AG10803 (cell line): Measurements from ENCODE around the gene TXNRD1.

Source experiments
- DNase-seq: peaks from one replicate; pipeline ENCODE4 v3.0.0; 2010; ENCODE audit warnings: low read depth
- H3K4me3 ChIP-seq: 2 replicates; pipeline ENCODE4 v1.5.1; 2011; ENCODE audit warnings: mild to moderate bottlenecking, low read length, control low read depth
- TF ChIP-seq, protein P1 (sequence below): conservative IDR thresholded peaks from 2 replicates; pipeline ENCODE4 v1.5.1; 2011; ENCODE audit warnings: mild to moderate bottlenecking, low read length, control low read depth, inconsistent platforms

Gene TXNRD1

DNA sequence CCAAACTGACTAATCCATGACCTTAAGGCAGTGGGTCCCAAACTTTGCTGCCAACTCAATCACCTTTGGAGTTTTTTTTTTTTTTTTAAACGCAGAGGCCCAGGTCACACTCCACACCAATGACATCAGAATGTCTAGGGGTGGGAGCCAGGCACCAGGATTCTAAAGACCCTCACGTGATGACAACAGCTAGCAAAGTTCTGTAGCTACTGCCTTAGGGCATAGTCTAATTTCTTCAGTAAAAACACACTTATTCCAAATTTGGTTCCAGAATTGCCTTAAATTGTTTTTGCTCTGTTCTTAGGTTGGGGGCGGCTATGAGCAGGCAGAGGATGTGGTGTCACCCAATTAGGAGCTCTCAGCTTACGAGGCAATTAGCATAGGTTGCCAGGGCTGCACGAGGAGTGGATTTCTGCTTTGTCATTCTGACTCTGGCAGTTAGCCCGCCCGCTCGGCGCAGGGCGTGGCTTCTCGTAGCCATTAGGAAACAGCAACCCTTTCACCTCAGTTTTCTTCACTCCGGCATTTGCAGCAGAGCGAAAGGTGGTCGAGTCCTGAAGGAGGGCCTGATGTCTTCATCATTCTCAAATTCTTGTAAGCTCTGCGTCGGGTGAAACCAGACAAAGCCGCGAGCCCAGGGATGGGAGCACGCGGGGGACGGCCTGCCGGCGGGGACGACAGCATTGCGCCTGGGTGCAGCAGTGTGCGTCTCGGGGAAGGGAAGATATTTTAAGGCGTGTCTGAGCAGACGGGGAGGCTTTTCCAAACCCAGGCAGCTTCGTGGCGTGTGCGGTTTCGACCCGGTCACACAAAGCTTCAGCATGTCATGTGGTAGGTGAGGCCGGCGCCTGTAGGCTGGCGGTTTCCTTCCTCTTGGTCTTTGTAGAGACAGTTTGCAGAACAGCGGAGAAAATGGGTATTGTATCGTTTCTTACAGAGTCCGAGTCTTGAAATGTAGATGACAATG is 71.2 kb downstream of the TXNRD1 start:
- DNase-seq, result peak; percentile 98
- H3K4me3 ChIP-seq, result peak overlapping the region; percentile 88
- TF ChIP-seq, protein P1, sequence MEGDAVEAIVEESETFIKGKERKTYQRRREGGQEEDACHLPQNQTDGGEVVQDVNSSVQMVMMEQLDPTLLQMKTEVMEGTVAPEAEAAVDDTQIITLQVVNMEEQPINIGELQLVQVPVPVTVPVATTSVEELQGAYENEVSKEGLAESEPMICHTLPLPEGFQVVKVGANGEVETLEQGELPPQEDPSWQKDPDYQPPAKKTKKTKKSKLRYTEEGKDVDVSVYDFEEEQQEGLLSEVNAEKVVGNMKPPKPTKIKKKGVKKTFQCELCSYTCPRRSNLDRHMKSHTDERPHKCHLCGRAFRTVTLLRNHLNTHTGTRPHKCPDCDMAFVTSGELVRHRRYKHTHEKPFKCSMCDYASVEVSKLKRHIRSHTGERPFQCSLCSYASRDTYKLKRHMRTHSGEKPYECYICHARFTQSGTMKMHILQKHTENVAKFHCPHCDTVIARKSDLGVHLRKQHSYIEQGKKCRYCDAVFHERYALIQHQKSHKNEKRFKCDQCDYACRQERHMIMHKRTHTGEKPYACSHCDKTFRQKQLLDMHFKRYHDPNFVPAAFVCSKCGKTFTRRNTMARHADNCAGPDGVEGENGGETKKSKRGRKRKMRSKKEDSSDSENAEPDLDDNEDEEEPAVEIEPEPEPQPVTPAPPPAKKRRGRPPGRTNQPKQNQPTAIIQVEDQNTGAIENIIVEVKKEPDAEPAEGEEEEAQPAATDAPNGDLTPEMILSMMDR, result 0 out of 2 replicates have a peak, but pooled peaks have one; percentile 4

DNA sequence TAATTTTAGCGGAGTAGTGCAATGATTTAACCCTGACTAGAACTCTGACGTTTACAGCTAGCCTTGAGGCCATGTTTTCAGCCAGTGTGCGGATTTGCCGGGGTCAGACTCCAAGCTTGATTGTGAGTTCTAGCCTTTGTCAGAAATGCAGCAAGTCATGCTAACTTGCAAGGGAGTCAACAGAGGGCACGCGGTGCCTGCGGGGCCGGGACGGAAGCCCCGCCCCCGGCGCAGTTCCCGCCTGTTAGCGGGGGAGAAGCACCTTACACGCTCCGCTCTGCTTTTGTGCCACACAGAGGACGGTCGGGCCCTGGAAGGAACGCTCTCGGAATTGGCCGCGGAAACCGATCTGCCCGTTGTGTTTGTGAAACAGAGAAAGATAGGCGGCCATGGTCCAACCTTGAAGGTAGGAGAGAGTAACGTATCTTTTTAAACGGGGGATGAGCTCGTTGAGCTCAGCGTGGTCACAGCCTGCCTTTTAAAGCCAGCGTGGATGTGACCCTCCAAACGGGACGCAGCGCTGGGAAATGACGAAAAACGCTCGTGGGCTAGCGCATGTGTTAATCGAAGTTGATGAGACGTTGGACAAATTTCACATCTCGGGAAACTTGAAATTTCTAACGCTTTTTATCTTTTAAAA is 73.2 kb downstream of the TXNRD1 start:
- peak overlapping the region; percentile 88 for H3K4me3 ChIP-seq
- TF ChIP-seq, protein P1, result no peak
- DNase-seq, result peak; percentile 78

DNA sequence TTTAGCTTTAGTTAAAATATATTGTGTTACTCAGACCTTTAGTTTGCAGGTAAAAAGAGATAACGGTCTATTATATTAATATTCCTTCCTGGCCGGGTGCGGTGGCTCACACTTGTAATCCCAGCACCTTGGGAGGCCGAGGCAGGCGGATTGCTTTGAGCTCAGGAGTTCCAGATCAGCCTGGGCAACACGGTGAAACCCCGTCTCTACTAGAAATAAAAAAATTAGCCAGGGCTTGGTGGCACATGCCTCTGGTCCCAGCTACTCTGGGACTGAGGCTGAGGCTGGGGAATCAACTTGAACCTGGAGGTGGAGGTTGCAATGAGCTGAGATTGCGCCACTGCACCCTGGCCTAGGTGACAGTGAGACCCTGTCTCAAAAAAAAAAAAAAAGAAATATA is 74.7 kb downstream of the TXNRD1 start:
- no peak for DNase-seq
- H3K4me3 ChIP-seq, result peak overlapping the region; percentile 88
- TF ChIP-seq, protein P1, result no peak

DNA sequence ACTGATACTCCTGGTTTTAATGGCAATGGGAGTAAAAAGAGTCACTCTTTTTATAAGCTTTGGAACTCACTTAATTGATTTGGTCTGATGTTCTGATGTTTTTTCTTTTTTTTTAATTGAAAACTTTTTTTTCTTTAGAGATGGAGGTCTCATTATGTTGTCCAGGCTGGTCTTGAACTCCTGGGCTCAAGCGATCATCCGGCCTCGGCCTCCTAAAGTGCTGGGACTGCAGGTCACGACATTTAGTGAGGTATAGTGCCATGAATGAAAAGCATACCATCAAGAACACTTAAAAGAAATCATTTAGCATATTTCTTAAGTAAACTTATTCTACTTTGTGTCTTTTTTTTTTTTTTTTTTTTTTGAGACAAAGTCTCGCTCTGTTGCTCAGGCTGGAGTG is 75.3 kb downstream of the TXNRD1 start:
- DNase-seq, result no peak
- TF ChIP-seq, protein P1, result no peak
- no peak overlapping the region; the same call in 1 of the 2 replicates for H3K4me3 ChIP-seq

DNA sequence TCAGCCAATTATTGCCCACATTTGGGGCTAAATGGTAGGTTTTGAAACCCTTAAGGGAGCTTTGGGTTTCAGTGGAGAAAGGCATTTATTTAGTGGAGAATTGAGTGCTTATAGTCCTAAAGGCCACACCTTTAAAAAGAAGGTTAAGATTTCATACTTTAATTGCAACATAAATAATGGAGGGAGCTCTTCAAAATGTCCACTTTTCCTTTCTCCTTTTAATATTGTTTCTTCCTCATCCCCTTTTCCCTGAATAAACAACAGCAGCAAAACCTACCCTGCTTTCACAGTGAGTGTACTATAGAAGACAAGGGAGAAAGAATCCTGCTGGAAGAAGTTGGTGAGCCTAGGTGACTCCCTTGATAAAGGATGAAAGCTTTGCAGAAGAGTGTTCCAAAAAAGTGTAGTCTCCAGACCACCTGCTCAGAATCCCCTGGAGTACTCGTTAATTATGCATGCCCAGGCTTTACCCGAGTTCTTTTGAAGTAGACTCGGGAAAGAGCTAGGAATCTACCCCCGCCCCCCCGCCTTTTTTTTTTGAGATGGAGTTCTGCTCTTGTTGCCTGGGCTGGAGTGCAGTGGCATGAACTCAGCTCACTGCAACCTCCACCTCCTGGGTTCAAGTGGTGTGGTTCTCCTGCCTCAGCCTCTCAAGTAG is 76.4 kb downstream of the TXNRD1 start:
- TF ChIP-seq, protein P1, result no peak
- no peak overlapping the region for H3K4me3 ChIP-seq
- DNase-seq, result no peak

DNA sequence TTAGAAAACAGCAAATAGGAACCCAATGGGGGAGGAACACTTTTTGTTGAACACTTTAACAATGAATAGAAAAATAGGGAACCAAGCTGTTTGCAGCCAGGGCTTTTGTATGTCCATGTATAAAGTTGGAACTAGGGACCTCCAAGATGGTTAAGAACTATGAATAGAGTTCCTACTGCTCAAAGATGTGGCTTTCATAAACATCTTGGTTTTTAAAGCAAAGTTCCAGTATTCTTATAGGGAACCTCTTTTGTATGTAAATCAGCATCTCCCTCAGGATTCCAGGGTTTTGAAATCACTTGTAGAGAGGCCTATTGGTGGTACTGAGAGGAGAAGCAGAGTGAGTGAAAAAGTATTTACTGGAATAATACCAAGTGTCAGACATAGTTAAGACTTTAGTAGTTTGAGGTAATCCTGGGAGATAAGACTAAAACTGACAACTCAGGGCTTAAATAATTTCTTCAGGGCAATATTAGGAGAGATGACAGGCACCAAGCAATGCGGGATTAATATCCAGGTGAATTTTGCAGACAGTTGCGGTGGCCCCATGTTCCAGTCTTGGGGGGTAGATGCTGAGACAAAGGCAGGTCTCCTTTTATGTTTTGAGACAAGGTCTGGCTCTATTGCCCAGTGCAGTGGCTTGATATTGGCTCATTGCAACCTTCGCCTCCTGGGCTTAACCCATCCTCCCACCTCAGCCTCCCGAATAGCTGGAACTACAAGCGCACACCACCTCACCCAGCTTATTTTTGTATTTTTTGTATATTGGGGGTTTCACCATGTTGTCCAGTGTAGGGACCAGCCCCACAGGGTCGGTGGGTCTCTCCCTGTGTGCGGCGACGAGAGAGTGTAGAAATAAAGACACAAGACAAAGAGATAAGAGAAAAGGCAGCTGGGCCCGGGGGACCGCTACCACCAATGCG is 77.6 kb downstream of the TXNRD1 start:
- no peak overlapping the region for H3K4me3 ChIP-seq
- DNase-seq, result no peak
- TF ChIP-seq, protein P1, result no peak
